Panc1 (cell line): ENCODE results near the gene SH3BP4. TPM values are rescaled to one million over a fixed set of nuclear protein-coding genes. Genes with fewer than 3 reads are reported as not detected.

ENCODE experiments used
- ATAC-seq: fragments of 200-7000 bp; cut with Tn5 transposase; 2 replicates; pipeline ENCODE4 v1.9.1; 2020; ENCODE audit warnings: mild to moderate bottlenecking, moderate library complexity
- BruUV-seq: library from RNA; stranded (reverse); fragments of 400-500 nt; replicated peaks from 2 replicates; lab custom pipeline; 2021; lab: Mats Ljungman, UMichigan
- CTCF ChIA-PET: fragments of 300-600 bp; sonication (Branson Sonifier 250); formaldehyde crosslinking; loops from one replicate; lab custom pipeline; 2022; ENCODE audit warnings: antibody characterized with exemption; lab: Charles Lee
- POLR2A ChIA-PET: fragments of 300-600 bp; sonication (Branson Sonifier 250); formaldehyde crosslinking; loops from one replicate; lab custom pipeline; 2022; ENCODE audit warnings: antibody characterized with exemption; lab: Charles Lee
- DNase-seq: peaks from one replicate; pipeline ENCODE4 v3.0.0-alpha.2; 2010; ENCODE audit warnings: low read depth, low spot score
- H3K27ac ChIP-seq: 2 replicates; pipeline ENCODE4 v1.5.1; 2011; ENCODE audit warnings: mild to moderate bottlenecking, low read length, inconsistent platforms
- H3K27me3 ChIP-seq: fragments of 200-500 bp; sonication (Bioruptor generic); 2 replicates; pipeline ENCODE4 v1.6.0; 2014; ENCODE audit warnings: low read length, inconsistent platforms; ENCODE audit not compliant: control insufficient read depth, insufficient read depth
- H3K36me3 ChIP-seq: fragments of 200-500 bp; sonication (Bioruptor generic); 2 replicates; pipeline ENCODE4 v1.5.1; 2014; ENCODE audit warnings: inconsistent platforms, mild to moderate bottlenecking, low read length, moderate library complexity; ENCODE audit not compliant: control insufficient read depth, insufficient read depth
- H3K4me1 ChIP-seq: 2 replicates; pipeline ENCODE4 v1.5.1; 2011; ENCODE audit warnings: inconsistent platforms, mild to moderate bottlenecking, low read length, moderate library complexity; ENCODE audit not compliant: control insufficient read depth, insufficient read depth
- H3K4me3 ChIP-seq, 2 experiments: 2 replicates each; pipeline ENCODE4 v1.5.1; 2011 to 2012; ENCODE audit warnings: low read depth in 2 of 2, low read length in 2 of 2, mild to moderate bottlenecking in 2 of 2, inconsistent platforms in 1 of 2, moderate library complexity in 1 of 2
- H3K9me3 ChIP-seq: fragments of 200-500 bp; sonication (Bioruptor generic); 2 replicates; pipeline ENCODE4 v1.5.1; 2014; ENCODE audit warnings: low read depth, mild to moderate bottlenecking, inconsistent platforms, low read length, moderate library complexity; ENCODE audit not compliant: control insufficient read depth, insufficient read depth
- CTCF ChIP-seq: fragments of 450-650 bp; IDR thresholded peaks from 2 replicates; pipeline ENCODE4 v1.5.1; 2017; ENCODE audit warnings: mild to moderate bottlenecking
- POLR2AphosphoS5 ChIP-seq: IDR thresholded peaks from 2 replicates; pipeline ENCODE4 v1.6.1; 2012; ENCODE audit warnings: mild to moderate bottlenecking, low read depth, low read length, moderate library complexity
- REST ChIP-seq, 2 experiments: IDR thresholded peaks; 2 replicates each; pipeline ENCODE4 v1.6.1; 2011 to 2012; ENCODE audit warnings: low read depth in 2 of 2, control low read depth in 1 of 2, low read length in 1 of 2, mild to moderate bottlenecking in 1 of 2, moderate library complexity in 1 of 2; ENCODE audit not compliant: insufficient read depth in 1 of 2
- SIN3A ChIP-seq: IDR thresholded peaks from 2 replicates; pipeline ENCODE4 v1.6.1; 2012; ENCODE audit warnings: low read depth, mild to moderate bottlenecking, low read length, moderate library complexity, borderline replicate concordance; ENCODE audit not compliant: insufficient read depth
- TCF7L2 ChIP-seq: IDR thresholded peaks from 2 replicates; pipeline ENCODE4 v1.6.1; 2011; ENCODE audit warnings: mild to moderate bottlenecking, low read depth, low read length, inconsistent platforms
- in situ Hi-C: cut with HindIII; loops from 2 replicates; pipeline ENCODE4 v1.10.0; 2016; ENCODE audit warnings: low sequenced_read_pairs, low pct_unique_long_range_greater_than_20kb
- intact Hi-C: fragments of 100-400 bp; cut with micrococcal nuclease; formaldehyde crosslinking; loops from one replicate; pipeline ENCODE4 v1.10.0; 2022; ENCODE audit not compliant: unreplicated experiment
- total RNA-seq: library from RNA; stranded (reverse); gene quantifications from one replicate; pipeline ENCODE4 v1.2.1, GENCODE V29; 2021; ENCODE audit not compliant: unreplicated experiment

The SH3BP4 gene
- total RNA-seq, 1 experiment from 2014 or later, result 133 TPM

GRCh38 chr2:234986390-234986789 lies 34.6 kb downstream of the SH3BP4 start:
- Histone ChIP-seq H3K27ac (peak overlapping the region; percentile 44), H3K4me1 (peaks cover 68% of the 10 kb centered on the region), H3K9me3 (no peaks in the 10 kb centered on the region), H3K36me3 (no peaks in the 10 kb centered on the region), H3K27me3 (no peaks in the 10 kb centered on the region), H3K4me3 (no peak overlapping the region)
- DNase-seq, result no peak
- ChIA-PET POLR2A (interaction anchor here (0.7 kb wide), 1 partner anchor 105 kb away, joined by 6 read pairs; no protein-coding TSS in a partner anchor), CTCF (no interaction called here)
- intact Hi-C loops, result no loop called here
- no peak for TF ChIP-seq REST (IDR thresholded peaks at IDR 0.05; ENCODE audit: insufficient read depth in 1 of 2, low read depth in 2 of 2, low read length in 1 of 2)
- no peak for TF ChIP-seq POLR2AphosphoS5
- TF ChIP-seq CTCF, result no peak
- TF ChIP-seq SIN3A, result no peak
- TF ChIP-seq TCF7L2, result no peak
- BruUV-seq, result no TSS peak
- no peak for ATAC-seq
- in situ Hi-C loops, result no loop called here

GRCh38 chr2:234986876-234987720 lies 35.3 kb downstream of the SH3BP4 start:
- DNase-seq (no peak), ATAC-seq (no peak)
- ChIA-PET CTCF (no interaction called here), POLR2A (no interaction called here)
- Histone ChIP-seq H3K4me1 (peaks cover 65% of the 10 kb centered on the region), H3K4me3 (no peak overlapping the region), H3K27ac (peak overlapping the region; percentile 31), H3K27me3 (no peaks in the 10 kb centered on the region), H3K36me3 (no peaks in the 10 kb centered on the region), H3K9me3 (no peaks in the 10 kb centered on the region)
- in situ Hi-C loops, result no loop called here
- no peak for TF ChIP-seq CTCF
- no peak for TF ChIP-seq SIN3A
- no peak for TF ChIP-seq TCF7L2
- no peak for TF ChIP-seq POLR2AphosphoS5
- TF ChIP-seq REST (IDR thresholded peaks at IDR 0.05; ENCODE audit: insufficient read depth in 1 of 2, low read depth in 2 of 2, low read length in 1 of 2), result no peak
- no TSS peak for BruUV-seq
- intact Hi-C loops, result no loop called here
